HG03097 (cell line): ENCODE measurements around the gene SPAG5.

Source experiments
- ATAC-seq: cut with Tn5 transposase; IDR thresholded peaks from one replicate; pipeline ENCODE4 v1.9.1; 2021; ENCODE audit not compliant: unreplicated experiment, low FRiP score

The SPAG5 gene

GRCh38 chr17:28573521-28573920 is 25.3 kb downstream of the SPAG5 start:
- ATAC-seq, result no peak

- no peak for ATAC-seq
Measured at GRCh38 chr17:28573040-28573380, 25.8 kb downstream of the SPAG5 start.

- no peak for ATAC-seq
Measured at GRCh38 chr17:28572259-28573039, 26.4 kb downstream of the SPAG5 start.

GRCh38 chr17:28571361-28572122 is 27.3 kb downstream of the SPAG5 start, which contains the start of gene PIGS:
PIGS (minus strand) TSS chr17:28571524; CDS start chr17:28571496, 28 bp downstream.
- ATAC-seq, result peak; percentile 78

GRCh38 chr17:28570716-28571360 is 28.0 kb downstream of the SPAG5 start:
- no peak for ATAC-seq

- no peak for ATAC-seq
Measured at GRCh38 chr17:28569446-28569845, 29.4 kb downstream of the SPAG5 start.

GRCh38 chr17:28567604-28568003 is 31.2 kb downstream of the SPAG5 start:
- no peak for ATAC-seq

- no peak for ATAC-seq
Measured at GRCh38 chr17:28563475-28563874, 35.4 kb downstream of the SPAG5 start.

- no peak for ATAC-seq
Measured at GRCh38 chr17:28555022-28555421, 43.8 kb downstream of the SPAG5 start.

- ATAC-seq, result no peak
Measured at GRCh38 chr17:28554565-28554964, 44.3 kb downstream of the SPAG5 start.

- ATAC-seq, result no peak
Measured at GRCh38 chr17:28553000-28553505, 45.8 kb downstream of the SPAG5 start.

GRCh38 chr17:28552176-28552999 is 46.4 kb downstream of the SPAG5 start, which contains the start of gene UNC119:
UNC119 (minus strand) TSS chr17:28552624; CDS start chr17:28552557, 67 bp downstream.
- ATAC-seq, result peak; percentile 40

GRCh38 chr17:28551421-28552175 is 47.2 kb downstream of the SPAG5 start:
- ATAC-seq, result no peak

- no peak for ATAC-seq
Measured at GRCh38 chr17:28550858-28551257, 48.0 kb downstream of the SPAG5 start.

- no peak for ATAC-seq
Measured at GRCh38 chr17:28549236-28550132, 49.3 kb downstream of the SPAG5 start.

- ATAC-seq, result no peak
Measured at GRCh38 chr17:28548417-28549130, 50.3 kb downstream of the SPAG5 start.

- peak; percentile 28 for ATAC-seq
Measured at GRCh38 chr17:28547623-28548416, 51.0 kb downstream of the SPAG5 start.
